Activated CD4-positive, alpha-beta T cell treated with anti-CD3 and anti-CD28 coated beads, Interleukin-2, amount 10 ng/mL, durations not matched to agents 24 days and 14 days (primary cell): ENCODE results near the gene SLC26A1. TPM values are rescaled to one million over a fixed set of nuclear protein-coding genes. Genes with fewer than 3 reads are reported as not detected.
"Not testable (repeated sequence)": the region's sequence is repeated elsewhere in the genome, so short reads cannot be mapped to it uniquely, and the experiment has no call there.

Experiments used
- DNase-seq: peaks from one replicate; pipeline ENCODE4 v3.0.0; 2022
- H3K27ac Mint-ChIP-seq: one replicate; pipeline ENCODE4 v1.8.0; 2022; ENCODE audit warnings: mild to moderate bottlenecking, mixed read lengths
- H3K27me3 Mint-ChIP-seq: one replicate; pipeline ENCODE4 v1.8.0; 2022; ENCODE audit warnings: mixed read lengths
- H3K36me3 Mint-ChIP-seq: one replicate; pipeline ENCODE4 v1.8.0; 2022; ENCODE audit warnings: low read depth, mild to moderate bottlenecking, mixed read lengths
- H3K4me1 Mint-ChIP-seq: one replicate; pipeline ENCODE4 v1.8.0; 2021; ENCODE audit warnings: mixed read lengths
- H3K4me3 Mint-ChIP-seq: one replicate; pipeline ENCODE4 v1.8.0; 2022; ENCODE audit warnings: mild to moderate bottlenecking, moderate library complexity, mixed read lengths
- H3K9me3 Mint-ChIP-seq: one replicate; pipeline ENCODE4 v1.8.0; 2021; ENCODE audit warnings: mixed read lengths
- intact Hi-C: fragments of 100-400 bp; cut with micrococcal nuclease; formaldehyde crosslinking; loops from one replicate; pipeline ENCODE4 v1.15.1; 2023
- total RNA-seq: library from RNA; stranded (reverse); gene quantifications from 2 replicates; pipeline ENCODE4 v1.2.3, GENCODE V29; 2022

SLC26A1 gene
- total RNA-seq, 1 donor from 2014 or later, result not detected

GRCh38 chr4:951186-951585, 42.0 kb downstream of the SLC26A1 start:
- Mint-ChIP-seq H3K27me3 (no peaks in the 10 kb centered on the region), H3K4me3 (no peak overlapping the region), H3K36me3 (no peaks in the 10 kb centered on the region), H3K9me3 (no peaks in the 10 kb centered on the region), H3K4me1 (no peaks in the 10 kb centered on the region), H3K27ac (no peak overlapping the region)
- intact Hi-C loops, result no loop called here
- DNase-seq, result no peak

- no peak overlapping the region for H3K27ac Mint-ChIP-seq
- no peak overlapping the region for H3K4me3 Mint-ChIP-seq
- no peaks in the 10 kb centered on the region for H3K4me1 Mint-ChIP-seq
- no peaks in the 10 kb centered on the region for H3K27me3 Mint-ChIP-seq
- no peaks in the 10 kb centered on the region for H3K36me3 Mint-ChIP-seq
- DNase-seq, result no peak
- intact Hi-C loops, result no loop called here
- no peaks in the 10 kb centered on the region for H3K9me3 Mint-ChIP-seq
Measured at GRCh38 chr4:950136-951020, 42.8 kb downstream of the SLC26A1 start.

DNA sequence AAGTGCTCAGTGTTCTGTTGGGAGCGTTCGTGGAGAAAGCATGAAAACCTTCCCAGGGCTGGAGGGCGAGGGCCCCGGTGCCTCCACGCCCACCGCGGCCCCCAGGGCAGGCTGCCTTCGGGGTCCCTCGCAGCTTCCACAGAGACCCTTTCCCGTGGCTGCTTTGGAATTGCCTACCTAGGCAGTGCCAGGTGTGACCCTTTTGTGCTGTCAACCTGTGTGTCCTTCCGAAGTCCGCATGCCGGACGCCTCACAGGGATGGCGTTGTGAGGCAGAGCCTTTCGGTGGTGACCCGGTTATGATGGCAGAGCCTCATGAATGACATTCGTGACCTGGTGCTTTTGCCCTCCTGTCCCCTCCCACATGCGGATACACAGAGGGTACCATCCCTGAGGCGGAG, 43.5 kb downstream of the SLC26A1 start:
- Mint-ChIP-seq H3K27me3 (no peaks in the 10 kb centered on the region), H3K36me3 (no peaks in the 10 kb centered on the region), H3K27ac (no peak overlapping the region), H3K4me1 (no peaks in the 10 kb centered on the region), H3K9me3 (no peaks in the 10 kb centered on the region), H3K4me3 (no peak overlapping the region)
- intact Hi-C loops, result no loop called here
- no peak for DNase-seq

DNA sequence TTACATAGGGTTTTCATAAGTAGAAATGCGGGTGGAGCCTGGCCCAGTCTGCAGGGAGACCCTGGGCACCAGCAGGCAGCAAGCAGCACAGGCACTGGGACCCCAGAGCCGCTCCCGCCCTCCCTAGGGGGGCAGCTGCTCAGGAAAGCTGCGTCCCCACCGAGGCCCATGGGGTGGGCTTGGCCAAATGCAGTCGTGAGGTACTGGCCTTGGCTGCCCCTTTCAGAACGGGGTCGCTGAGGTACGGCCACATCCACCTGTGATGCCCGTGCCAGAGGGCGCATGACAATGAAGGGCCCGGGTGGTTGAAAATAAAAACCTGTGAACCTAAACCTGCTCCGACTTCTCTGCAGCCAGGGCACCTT, 44.3 kb downstream of the SLC26A1 start:
- H3K4me1 Mint-ChIP-seq, result no peaks in the 10 kb centered on the region
- no peak for DNase-seq
- no peaks in the 10 kb centered on the region for H3K36me3 Mint-ChIP-seq
- intact Hi-C loops, result no loop called here
- no peak overlapping the region for H3K27ac Mint-ChIP-seq
- no peaks in the 10 kb centered on the region for H3K9me3 Mint-ChIP-seq
- no peaks in the 10 kb centered on the region for H3K27me3 Mint-ChIP-seq
- H3K4me3 Mint-ChIP-seq, result no peak overlapping the region

GRCh38 chr4:948101-948935, 44.9 kb downstream of the SLC26A1 start:
- no peak for DNase-seq
- no peaks in the 10 kb centered on the region for H3K4me1 Mint-ChIP-seq
- intact Hi-C loops, result no loop called here
- no peaks in the 10 kb centered on the region for H3K27me3 Mint-ChIP-seq
- H3K36me3 Mint-ChIP-seq, result no peaks in the 10 kb centered on the region
- no peaks in the 10 kb centered on the region for H3K9me3 Mint-ChIP-seq
- no peak overlapping the region for H3K4me3 Mint-ChIP-seq
- H3K27ac Mint-ChIP-seq, result no peak overlapping the region

- DNase-seq, result no peak
- no peak overlapping the region for H3K4me3 Mint-ChIP-seq
- H3K27ac Mint-ChIP-seq, result no peak overlapping the region
- H3K4me1 Mint-ChIP-seq, result no peaks in the 10 kb centered on the region
- H3K27me3 Mint-ChIP-seq, result no peaks in the 10 kb centered on the region
- no peaks in the 10 kb centered on the region for H3K36me3 Mint-ChIP-seq
- no peaks in the 10 kb centered on the region for H3K9me3 Mint-ChIP-seq
- intact Hi-C loops, result no loop called here
Measured at GRCh38 chr4:947491-947971, 45.7 kb downstream of the SLC26A1 start.

- no peak overlapping the region for H3K27ac Mint-ChIP-seq
- intact Hi-C loops, result no loop called here
- H3K27me3 Mint-ChIP-seq, result no peaks in the 10 kb centered on the region
- H3K9me3 Mint-ChIP-seq, result no peaks in the 10 kb centered on the region
- no peak for DNase-seq
- H3K4me1 Mint-ChIP-seq, result no peaks in the 10 kb centered on the region
- no peak overlapping the region for H3K4me3 Mint-ChIP-seq
- no peaks in the 10 kb centered on the region for H3K36me3 Mint-ChIP-seq
Measured at GRCh38 chr4:946517-947471, 46.4 kb downstream of the SLC26A1 start.

GRCh38 chr4:946103-946450, 47.1 kb downstream of the SLC26A1 start:
- Mint-ChIP-seq H3K4me3 (no peak overlapping the region), H3K9me3 (no peaks in the 10 kb centered on the region), H3K36me3 (no peaks in the 10 kb centered on the region), H3K27me3 (no peaks in the 10 kb centered on the region), H3K27ac (no peak overlapping the region), H3K4me1 (no peaks in the 10 kb centered on the region)
- intact Hi-C loops, result no loop called here
- no peak for DNase-seq

DNA sequence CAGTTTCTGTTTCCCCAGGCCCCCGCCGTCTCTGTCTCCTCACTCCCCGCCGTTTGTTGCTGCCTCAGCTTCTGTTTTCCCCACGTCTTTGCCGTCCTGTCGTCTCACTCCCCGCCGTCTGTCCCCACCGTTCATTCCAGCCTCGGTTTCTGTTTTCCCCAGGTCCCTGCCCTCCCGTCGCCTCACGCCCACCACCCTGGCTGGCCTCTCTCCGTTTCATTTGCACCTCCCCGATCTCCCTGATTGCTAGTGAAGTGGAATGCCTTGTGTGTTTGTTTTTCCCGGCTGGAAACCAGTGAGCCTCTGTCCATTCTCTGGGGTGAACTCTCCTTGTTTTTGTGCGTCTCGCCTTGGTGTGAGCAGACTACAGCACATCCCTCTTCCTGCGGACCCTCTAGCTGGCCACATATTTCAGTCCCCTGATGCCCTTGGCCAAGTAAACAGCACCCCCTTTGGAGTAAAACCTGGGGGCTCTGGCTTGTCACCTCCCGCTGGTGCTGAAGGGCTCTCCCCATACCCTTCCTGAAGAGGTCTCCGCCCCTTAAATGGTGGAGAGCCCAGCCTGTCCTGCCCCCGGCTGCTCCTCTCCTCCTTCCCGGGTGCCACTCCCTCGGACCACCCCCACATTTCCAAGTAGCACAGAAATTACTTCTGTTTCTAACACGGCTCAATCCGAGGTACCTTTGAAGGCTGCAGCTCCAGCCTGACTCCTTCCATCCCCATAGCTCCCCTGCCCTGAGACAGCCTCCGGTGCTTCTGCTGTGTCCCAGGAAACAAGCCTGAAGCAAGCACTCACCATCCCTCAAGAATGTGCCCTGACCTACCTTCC, 47.7 kb downstream of the SLC26A1 start:
- H3K27ac Mint-ChIP-seq, result no peak overlapping the region
- DNase-seq, result no peak
- H3K36me3 Mint-ChIP-seq, result no peaks in the 10 kb centered on the region
- H3K4me1 Mint-ChIP-seq, result no peaks in the 10 kb centered on the region
- intact Hi-C loops, result no loop called here
- no peak overlapping the region for H3K4me3 Mint-ChIP-seq
- H3K9me3 Mint-ChIP-seq, result no peaks in the 10 kb centered on the region
- H3K27me3 Mint-ChIP-seq, result no peaks in the 10 kb centered on the region

DNA sequence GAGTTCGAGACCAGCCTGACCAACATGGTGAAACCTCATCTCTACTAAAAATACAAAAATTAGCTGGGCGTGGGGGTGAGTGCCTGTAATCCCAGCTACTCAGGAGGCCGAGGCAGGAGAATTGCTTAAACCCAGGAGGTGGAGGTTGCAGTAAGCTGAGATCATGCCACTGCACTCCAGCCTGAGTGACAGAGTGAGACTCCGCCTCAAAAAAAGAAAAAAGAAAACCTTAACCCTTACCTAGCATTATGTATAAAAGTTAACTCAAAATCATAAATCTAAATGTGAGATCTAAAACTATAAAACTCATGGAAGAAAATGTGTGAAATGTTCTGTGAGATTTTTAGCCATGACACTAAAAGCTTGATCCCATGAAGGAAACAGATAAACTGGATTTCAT, 53.7 kb downstream of the SLC26A1 start:
- H3K4me3 Mint-ChIP-seq, H3K9me3 Mint-ChIP-seq, H3K27ac Mint-ChIP-seq, DNase-seq, H3K4me1 Mint-ChIP-seq, intact Hi-C loops, H3K27me3 Mint-ChIP-seq, H3K36me3 Mint-ChIP-seq: not testable (repeated sequence)
